D341Med (cell line): ENCODE measurements around the gene CASZ1.
A peak's percentile ranks its signal among the peaks of the same experiment; 100 is the strongest.

Experiments
- DNase-seq: peaks from one replicate; pipeline ENCODE4 v3.0.0; 2012; ENCODE audit warnings: low spot score

CASZ1 gene

DNA sequence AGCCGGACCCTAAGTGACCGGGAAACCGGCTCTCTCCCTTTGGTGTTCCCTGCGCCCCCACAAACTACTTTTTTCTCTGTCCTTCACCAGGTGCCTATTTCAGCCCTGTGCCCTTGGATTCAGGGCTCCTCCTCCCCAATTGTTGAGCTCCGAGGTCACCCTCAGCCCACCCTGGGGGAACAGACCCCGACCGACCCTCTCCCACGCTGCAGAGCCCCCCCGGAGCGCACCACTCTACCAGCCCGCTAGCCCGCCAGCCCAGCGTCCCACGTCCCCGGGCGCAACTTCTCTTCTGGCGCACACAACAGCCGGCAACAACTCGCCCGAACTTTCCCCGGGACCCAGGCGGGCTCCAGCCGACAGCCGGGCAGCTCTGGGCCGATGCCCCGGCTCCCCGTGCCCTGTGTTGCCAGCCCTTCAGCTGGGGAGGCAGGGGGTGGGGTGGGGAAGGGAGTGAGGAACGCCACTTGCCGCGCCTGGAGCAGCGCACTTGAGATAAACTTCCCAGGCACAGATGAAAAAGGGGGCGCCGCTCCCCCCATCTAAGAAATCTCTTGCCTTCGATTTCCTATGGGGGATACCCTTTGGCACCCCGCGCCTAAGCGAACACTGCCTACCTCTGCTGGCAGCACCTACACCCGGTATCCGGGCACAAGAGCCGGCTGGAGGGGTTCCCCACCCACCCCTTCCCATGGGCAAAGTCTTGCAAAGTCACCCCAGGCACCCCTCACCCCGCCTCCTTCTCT is 997 bp downstream of the CASZ1 start:
- DNase-seq, result no peak

DNA sequence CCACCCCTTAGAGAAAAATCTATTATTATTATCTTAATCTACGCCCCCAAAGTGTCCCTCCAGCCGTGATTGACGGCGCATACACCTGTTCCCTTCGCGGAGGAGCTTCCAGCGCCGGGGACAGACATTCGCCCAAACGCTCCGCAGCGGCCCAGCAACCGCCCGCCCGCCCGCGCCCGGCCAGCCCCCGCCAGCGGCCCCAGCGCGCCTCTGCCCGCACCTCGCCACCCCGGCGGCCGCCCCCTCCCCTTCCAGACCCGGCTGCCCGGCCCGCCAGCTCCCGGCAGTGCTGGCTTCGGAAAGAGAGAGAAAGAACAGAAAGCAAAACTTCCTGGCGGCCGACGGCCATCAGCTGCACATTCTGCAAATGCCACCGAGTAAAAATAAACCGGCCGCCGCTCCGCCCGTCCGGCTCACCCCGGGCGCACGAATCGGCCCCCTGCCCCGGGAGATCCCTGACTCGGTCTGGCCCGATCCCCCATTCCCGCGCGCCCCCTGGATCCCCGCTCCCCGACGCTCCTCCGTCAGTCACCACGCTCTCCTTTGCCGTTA is 1.6 kb downstream of the CASZ1 start:
- peak; percentile 57 for DNase-seq

DNA sequence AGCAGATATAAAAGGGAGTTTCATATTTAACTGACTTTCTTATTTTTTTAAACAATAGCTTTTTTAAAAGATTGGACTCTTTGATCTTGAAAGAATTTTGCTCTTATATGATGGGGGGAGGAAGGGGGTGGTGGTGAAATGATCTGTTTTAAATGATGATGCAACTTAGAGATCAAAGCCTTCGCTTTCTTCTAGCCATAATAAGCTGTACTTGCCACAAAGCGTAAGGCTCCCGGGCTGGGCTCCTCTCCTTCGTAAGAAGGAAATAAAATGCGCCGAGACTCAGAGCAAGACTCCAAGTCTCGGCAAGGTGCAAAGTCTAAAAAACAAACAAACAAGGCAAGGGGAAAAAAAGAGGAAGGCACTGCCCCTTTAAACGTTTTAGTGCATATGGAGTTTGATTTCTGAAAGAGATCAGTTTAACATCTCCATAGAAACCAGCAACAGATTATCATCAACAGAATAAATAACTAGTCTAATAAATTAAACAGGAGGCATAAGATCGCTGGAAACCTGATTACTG is 3.3 kb downstream of the CASZ1 start:
- no peak for DNase-seq

DNA sequence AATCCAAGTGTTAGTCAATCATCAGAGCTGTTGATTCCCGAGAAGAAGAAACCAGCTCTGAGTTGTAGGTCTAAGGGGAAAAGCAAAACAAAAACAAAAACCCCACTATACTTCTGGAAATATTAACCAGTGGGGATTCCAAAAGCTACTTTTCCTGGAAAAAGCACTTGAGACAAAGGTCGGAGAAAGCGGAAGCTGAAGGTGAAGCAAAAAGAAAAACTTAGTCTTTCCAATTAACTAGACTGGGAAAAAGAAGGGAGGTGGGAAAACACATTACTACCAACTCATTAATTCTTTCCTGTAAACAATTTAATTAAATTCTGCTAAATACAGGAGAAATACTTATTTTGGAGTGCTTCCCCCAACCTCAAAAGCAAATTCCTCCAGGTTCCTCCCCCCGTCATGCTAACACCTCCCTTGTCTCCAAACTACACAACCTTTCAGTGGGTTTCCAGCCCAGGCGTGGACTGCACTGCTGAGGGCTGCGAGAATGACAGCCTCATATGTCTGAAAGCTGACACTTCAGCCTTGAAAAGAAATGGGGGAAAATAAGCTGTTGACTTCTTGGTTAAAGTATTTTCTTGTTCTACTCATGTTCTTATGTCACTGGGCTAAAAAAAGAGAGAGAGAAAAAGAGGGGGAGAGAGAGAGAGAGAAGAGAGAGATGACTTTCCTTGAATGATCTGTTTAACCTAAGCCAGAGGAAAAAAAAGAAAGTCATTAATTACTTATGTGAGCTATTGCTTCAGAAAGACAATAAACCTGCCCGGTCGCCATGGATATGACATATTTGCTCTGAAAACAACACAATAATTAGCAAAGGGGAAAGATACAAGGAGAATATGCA is 5.1 kb downstream of the CASZ1 start:
- DNase-seq, result no peak

DNA sequence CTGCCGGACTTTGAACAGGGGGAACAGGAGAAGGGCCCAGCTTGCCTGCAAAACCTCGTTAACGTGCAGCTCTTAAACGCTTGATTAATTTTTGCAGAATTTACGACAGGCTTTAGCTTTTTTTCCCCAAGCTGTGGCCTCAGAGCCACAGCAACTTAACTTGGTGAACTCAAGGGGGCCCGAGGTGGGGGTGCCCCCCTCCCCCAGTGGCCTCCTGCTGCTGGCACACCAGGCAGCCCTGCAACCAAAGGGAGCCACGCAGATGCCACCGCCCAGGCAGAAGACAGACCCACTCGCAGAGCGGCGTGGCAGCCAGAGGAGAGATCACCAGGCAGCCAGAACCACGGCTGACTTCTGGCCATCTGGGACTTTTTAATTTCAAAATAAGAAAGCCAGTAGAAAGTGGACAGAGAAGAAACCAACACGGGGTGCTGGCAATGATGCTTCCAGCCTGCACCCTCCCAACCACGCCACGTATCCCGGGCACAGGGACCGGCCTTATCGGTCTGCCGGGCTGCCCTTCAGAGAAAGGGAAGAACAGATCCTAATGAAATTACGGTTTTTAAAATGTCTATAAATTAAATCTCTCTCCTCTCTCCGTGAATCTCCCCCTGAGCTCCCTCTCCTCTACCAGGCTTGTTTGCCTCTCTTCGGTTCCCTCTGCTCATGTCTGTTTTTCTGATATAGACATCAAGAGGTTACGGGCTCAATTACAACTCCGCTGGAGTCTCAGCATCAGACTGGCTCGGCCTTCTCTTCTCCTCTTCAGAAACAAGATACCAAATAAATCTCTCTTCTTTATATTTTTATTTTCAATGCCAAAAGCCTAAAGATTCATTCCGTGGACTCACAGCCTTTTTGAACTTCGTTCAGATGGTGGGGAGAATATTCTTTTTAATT is 6.4 kb downstream of the CASZ1 start:
- no peak for DNase-seq

DNA sequence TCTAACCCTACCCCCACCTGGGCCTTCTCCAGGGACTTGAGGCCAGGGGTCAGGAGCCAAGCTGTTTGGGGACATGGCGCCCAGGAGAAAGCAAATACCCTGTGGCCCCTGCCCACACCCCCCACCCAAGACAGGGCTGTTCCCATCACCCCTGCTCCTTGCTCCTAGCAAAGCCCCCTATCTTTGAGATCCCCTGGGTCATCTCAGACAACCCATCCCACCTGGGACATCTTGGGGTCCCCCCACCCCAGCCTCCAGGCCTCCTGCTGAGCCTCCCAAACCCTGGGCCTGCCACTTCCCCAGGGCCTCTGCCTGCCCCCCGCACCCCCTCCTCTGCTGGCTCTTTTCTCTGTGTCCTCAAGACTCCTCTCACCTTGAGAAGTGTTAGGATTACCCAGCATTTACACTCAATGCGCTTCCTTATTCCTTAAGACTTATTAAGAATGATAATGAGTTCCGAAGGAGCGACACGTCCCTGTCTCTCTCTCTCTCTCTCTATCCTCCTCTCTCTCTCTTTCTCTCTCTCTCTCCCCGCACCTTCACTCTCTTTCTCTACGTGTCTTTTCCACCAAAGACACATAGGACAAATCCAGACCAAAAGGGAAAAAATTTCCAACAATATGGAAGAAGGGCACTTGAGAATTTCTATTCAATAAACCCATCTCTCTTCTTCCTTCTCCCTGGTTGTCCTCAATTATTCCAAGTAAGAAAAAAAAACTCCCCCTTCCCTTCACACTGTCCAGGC is 7.2 kb downstream of the CASZ1 start:
- DNase-seq, result no peak

DNA sequence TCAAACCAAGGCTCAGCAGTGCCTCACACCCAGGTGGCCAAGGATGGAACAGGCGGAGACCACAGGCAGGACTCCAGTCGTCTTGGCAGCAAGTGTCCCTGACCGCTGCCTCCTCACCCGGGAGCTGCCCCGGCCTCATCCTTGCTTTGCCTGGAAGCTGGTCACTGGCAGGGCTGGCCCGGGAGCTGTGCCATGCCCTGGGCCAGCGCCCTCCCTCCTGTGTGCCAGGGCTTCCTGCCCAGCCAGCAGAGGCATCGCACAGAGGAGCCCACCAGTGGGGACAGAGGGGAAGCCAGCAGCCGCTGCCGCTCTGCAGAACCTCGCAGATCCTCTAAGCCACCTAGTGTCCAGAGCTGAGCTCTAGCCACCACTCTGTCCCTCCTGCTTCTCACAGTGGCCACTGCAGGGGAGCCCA is 7.8 kb downstream of the CASZ1 start:
- no peak for DNase-seq

DNA sequence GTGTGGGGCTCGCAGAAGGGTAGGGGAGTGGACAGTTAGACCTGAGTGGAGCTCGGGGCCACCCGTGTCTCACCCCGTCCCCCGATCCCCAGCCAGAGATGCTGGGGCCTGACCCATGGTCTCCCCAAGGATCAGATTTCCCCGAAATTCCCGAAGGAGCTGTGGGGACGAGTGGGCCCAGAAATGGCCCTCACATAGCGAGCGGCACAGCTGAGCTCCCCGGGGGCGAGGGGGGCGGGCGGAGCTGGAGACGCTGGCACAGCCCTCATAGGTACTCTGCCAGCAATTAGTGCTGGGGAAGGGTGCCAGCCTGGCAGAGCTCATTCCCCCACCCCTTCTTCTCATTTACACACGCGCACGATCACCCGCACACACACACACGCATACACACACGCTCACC is 9.2 kb downstream of the CASZ1 start:
- DNase-seq, result no peak

DNA sequence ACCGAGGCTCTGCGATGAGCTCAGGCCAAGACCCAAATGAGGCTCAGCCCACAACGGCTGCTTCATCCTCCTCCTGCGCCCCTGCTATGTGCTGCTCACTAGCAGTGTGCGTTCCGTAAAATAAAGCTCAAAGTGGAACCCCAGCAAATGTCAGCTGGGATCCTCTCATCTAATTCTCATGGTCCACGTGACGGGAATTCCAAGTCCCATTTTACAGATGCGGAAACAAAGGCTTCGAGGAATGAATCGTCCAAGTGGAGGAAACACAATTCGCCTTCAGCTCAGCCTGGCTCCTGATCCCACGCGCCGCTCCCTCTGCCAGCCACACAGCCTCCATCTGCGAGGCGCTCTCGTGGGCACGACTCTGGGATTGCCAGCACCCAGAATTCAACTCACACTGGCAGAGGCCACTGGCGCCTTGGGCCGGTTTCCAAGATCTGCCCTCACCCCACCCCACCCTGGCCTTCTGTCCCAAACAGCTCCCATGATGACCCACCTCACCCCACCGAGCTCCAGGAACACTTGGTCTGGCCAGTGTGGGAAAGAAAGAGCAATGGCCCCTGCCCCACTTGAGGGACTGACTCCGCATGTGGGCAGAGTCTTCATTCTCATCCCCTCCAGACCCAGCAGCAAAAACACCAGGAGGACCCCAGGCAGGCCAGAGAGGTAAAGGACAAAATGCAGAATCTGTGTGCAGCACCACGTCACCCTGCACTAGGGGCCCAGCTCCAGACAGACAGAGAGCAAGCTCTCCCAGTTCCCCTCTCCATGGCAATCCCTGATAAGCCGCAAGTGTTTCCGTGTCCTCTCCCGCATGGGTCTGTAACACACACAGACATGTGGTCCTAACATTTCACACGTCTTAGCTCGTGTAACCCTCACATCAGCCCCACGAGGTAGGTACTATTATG is 10.5 kb downstream of the CASZ1 start:
- DNase-seq, result no peak

DNA sequence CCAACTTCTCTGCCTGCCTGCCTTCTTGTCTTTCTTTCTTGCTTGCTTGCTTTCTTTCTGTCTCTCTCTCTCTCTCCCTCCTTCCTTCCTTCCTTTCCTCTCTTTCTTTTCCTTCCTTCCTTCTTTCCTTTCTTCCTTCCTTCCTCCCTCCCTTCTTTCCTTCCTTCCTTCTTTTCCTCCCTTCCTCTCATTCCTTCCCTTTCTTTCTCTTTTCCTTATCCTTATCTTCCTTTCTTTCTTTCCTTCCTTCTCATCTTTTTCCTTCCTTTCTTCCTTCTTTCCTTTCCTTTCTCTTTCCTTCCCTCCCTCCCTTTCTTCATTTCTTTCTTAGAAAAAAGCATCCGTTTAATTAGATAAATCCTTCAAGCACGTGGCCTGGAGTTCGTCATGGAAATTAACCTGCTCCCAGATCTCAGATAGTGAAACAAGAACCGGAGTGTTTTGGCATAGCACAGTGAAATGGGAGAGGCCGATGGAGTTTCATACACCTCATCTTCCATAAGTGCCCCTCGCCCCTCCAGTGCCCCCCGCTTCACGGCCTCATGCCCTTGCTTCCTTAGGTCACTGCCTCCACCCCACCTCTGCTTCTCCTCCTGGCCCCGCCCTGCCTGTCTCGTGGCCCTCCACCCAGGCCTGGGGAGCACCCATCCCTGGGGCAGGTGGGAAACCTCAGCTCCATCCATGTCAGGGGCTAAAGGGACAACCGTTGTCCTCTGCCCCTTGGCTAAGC is 11.3 kb downstream of the CASZ1 start:
- no peak for DNase-seq

DNA sequence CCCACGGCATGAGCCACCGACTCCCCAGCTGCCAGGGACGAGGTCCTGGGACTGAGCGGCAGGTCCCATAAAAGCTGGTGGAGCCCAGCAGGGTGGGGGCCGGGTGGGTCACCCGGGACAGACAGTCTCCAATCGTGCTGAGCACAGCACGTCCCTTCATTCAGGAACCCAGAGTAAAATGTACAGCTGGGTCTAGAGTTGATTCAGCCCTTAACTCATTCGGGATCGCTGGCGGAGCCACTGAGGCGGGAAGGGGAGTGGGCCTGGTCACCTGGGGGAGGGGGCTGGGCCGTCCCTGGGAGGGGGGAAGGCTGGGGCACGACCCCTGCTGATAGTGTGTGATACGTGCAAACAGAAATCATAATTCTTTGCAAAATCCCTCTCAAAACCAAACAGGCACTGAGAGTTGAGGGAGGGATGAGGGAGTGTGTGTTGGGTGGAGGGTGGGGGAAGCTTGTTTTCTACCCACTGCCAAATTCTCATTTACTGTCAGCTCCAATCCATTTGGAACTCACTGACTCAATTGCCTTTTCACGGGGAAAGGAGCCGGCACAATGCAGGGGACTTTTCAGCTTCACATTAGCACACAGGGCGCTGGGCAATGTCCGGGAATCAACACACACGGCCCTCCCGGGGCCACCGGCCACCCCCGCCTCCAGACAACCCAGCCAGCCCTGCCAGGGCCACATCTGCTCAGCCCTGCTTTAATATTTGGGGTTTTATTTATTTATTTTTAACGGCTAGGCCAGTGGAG is 13.8 kb downstream of the CASZ1 start:
- no peak for DNase-seq

DNA sequence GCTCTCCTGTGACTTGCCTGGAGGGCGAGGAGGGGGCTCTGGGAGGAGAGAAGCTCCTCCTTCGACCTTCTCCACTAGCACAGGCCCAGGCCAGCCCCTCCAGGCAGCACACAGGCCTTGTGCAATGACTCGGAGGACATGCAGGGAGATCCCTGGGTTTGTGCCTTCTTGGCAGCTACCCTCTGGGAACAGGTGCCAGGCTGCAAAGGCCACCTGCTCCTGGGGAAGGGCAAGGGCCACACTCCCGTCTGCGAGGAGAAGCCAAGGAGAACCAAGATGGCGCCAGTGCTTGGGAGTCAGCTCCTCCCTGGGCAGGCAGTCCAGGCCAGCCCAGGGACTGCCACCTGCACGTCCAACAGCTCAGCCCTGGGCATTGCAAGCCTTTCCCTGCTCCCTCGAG is 15.3 kb downstream of the CASZ1 start:
- no peak for DNase-seq

DNA sequence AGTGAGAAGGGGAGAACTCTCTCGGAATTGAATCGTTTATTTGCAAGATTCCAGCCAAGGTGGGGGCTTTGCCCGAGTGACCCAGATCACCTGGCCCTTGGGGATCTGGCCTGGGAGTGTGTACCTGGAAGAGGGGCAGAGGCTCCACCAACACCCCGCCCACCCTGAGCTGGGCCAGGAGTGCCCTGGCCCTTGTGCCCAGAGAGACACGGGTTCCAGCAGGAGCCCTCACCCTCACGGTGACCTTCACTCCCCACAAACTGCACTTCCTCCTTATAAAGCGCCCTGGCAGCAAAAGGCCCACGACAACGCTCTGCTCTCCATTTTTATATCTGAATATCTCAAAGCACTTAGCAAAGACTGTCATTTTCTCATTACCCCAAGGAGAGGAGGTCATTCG is 16.6 kb downstream of the CASZ1 start:
- DNase-seq, result no peak

DNA sequence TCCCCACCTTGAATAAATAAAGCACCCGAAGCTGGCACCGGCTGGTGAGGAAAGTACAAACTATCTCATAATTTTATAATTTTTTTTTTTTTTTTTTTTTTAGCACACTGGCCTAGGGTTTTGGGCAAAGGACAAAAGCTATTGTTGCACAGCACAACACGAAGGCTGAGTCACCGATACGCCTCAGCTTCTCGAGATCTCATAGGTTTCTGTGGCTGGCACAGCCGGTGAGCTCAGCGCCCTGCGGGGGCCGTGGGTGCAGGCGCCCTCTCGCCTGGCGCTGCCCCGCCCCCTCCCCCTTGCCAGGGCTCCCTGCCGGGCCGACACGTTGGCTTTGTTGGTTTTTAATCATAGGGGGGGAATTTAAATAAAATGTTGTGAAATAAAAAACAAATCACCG is 17.2 kb downstream of the CASZ1 start:
- no peak for DNase-seq

DNA sequence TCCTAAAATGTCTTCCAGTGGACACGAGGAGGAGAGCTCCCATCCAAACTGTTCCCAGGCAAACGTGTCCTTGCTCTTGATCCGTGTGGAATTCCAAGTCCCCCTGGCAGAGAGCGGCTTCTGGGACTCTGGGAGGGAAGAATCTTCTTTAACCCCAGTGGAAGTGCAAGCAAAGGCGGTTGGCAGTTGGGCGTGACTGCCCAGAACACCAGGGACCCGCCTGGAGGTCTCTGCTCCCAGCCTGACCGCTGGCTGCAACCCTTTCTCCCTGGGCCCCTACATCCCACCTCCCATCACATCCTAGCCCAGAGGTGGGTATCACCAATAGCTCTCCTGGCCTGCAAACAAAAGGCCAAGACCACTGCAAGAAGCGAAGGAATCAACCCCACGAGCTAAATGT is 17.8 kb downstream of the CASZ1 start:
- DNase-seq, result no peak

DNA sequence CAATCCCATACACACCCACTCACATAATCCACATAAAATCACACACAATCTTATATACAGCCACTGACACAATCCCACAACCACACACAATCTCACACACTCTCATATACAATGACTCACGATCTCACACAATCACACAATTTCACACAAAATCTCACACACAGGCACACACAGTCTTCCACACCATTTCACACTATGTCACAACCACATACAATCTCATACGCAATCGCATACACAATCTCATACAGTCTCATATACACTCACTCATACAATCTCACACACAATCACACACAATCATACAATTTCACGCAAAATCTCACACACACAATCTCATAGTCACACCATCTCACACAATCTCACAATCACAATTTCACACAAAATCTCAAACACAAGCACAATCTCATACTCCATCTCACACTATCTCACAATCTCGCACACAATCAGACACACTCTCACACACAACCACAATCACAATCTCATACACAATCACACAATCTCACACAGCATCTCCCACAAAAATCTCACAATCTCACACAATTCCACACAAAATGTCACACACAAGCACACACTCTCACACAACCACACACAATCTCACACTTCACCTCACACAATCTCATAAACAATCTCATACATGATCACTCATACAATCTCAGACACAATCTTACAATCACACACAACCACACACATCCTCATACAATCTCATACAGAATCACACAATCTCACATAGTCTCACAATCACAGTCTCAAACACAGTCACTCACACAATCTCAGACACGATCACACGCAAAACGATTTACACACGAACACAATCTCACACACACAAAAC is 18.5 kb downstream of the CASZ1 start:
- DNase-seq, result no peak

DNA sequence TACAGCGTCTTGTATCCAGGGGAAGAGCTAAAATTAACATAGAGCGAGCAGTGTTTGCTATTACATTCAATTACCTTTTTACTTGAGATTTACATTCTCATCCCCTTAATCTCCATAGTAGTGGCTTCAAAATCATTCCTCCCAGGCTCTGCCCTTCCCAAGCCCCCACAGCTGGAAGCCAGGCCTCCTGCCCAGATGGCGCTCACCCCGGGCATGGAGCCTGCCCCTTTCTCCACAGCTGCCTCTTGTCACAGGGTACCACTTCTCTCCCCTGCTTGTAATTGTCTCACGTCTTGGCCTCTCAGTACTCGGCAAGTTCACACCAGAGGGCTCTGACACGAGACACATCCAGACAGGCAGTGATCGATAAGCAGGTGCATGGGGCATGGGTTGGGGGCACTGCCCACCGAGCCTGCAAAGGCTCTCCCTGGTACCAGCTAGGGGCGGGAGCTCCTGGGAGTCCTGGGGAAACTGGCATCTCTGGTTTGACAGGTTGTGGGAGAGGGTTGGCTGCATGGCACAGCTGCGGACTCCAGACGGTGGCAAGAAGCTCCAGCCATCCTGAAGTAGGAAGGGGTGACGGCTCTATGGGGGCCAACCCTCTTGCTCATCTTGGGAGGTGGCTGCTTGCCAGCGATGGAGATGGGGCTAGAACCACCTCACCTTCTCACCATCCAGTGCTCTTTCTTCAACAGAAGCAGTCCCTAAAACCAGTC is 20.1 kb downstream of the CASZ1 start:
- DNase-seq, result peak; percentile 56
